Parathyroid adenoma (tissue), 2 donors: Measurements from ENCODE around the gene CHID1.

Experiments used
- H2AFZ ChIP-seq: fragments of 300-600 bp; sonication (generic); one replicate; pipeline ENCODE4 v1.7.0; 2017; ENCODE audit warnings: antibody characterized with exemption, mild to moderate bottlenecking
- H3K27ac ChIP-seq: fragments of 300-600 bp; sonication (generic); one replicate; pipeline ENCODE4 v1.7.0; 2017
- H3K27me3 ChIP-seq: fragments of 300-600 bp; sonication (generic); one replicate; pipeline ENCODE4 v1.7.0; 2017; ENCODE audit warnings: low read length; ENCODE audit not compliant: control insufficient read depth, insufficient read depth
- H3K36me3 ChIP-seq: fragments of 300-600 bp; sonication (generic); one replicate; pipeline ENCODE4 v1.7.0; 2017; ENCODE audit warnings: low read length; ENCODE audit not compliant: control insufficient read depth, insufficient read depth
- H3K4me1 ChIP-seq: fragments of 300-600 bp; sonication (generic); one replicate; pipeline ENCODE4 v1.7.0; 2017; ENCODE audit warnings: control low read depth
- H3K4me2 ChIP-seq: fragments of 300-600 bp; sonication (generic); one replicate; pipeline ENCODE4 v1.7.0; 2017; ENCODE audit warnings: low read length
- H3K4me3 ChIP-seq: fragments of 300-600 bp; sonication (generic); one replicate; pipeline ENCODE4 v1.7.0; 2017; ENCODE audit warnings: low read depth, low read length
- H3K79me2 ChIP-seq: fragments of 300-600 bp; sonication (generic); one replicate; pipeline ENCODE4 v1.7.0; 2017; ENCODE audit warnings: control low read depth
- H3K9ac ChIP-seq: fragments of 300-600 bp; sonication (generic); one replicate; pipeline ENCODE4 v1.7.0; 2017; ENCODE audit warnings: mild to moderate bottlenecking
- H3K9me3 ChIP-seq: fragments of 300-600 bp; sonication (generic); one replicate; pipeline ENCODE4 v1.7.0; 2017; ENCODE audit warnings: low read length; ENCODE audit not compliant: control insufficient read depth
- CTCF ChIP-seq: fragments of 300-600 bp; sonication (generic); IDR thresholded peaks from one replicate; pipeline ENCODE4 v1.7.0; 2017; ENCODE audit warnings: antibody characterized with exemption, mild to moderate bottlenecking
- donor health status: primary hyperparathyroidism.

CHID1 gene

GRCh38 chr11:827146-827896 lies 83.3 kb downstream of the CHID1 start:
- Histone ChIP-seq H3K4me3 (peak overlapping the region; percentile 49), H3K79me2 (no peaks in the 10 kb centered on the region), H3K9me3 (no peaks in the 10 kb centered on the region), H3K27ac (no peak overlapping the region), H3K4me1 (peaks cover under 1% of the 10 kb centered on the region), H2AFZ (peak overlapping the region; percentile 63), H3K27me3 (no peaks in the 10 kb centered on the region), H3K36me3 (no peaks in the 10 kb centered on the region), H3K9ac (no peak overlapping the region), H3K4me2 (peak overlapping the region; percentile 77)
- TF ChIP-seq CTCF = no peak

GRCh38 chr11:826836-827145 lies 83.8 kb downstream of the CHID1 start:
- Histone ChIP-seq H3K9me3 (no peaks in the 10 kb centered on the region), H3K79me2 (no peaks in the 10 kb centered on the region), H3K4me2 (peak overlapping the region; percentile 77), H3K4me3 (peak overlapping the region; percentile 49), H3K36me3 (no peaks in the 10 kb centered on the region), H3K9ac (no peak overlapping the region), H2AFZ (peak overlapping the region; percentile 63), H3K27me3 (no peaks in the 10 kb centered on the region), H3K27ac (no peak overlapping the region), H3K4me1 (no peaks in the 10 kb centered on the region)
- no peak for TF ChIP-seq CTCF

GRCh38 chr11:826227-826621 lies 84.4 kb downstream of the CHID1 start:
- H3K27ac ChIP-seq = no peak overlapping the region
- no peaks in the 10 kb centered on the region for H3K9me3 ChIP-seq
- no peaks in the 10 kb centered on the region for H3K36me3 ChIP-seq
- no peak for TF ChIP-seq CTCF
- H3K4me3 ChIP-seq = no peak overlapping the region
- H3K9ac ChIP-seq = no peak overlapping the region
- H3K27me3 ChIP-seq = no peaks in the 10 kb centered on the region
- H3K79me2 ChIP-seq = no peaks in the 10 kb centered on the region
- no peak overlapping the region for H3K4me2 ChIP-seq
- H2AFZ ChIP-seq = no peak overlapping the region
- no peaks in the 10 kb centered on the region for H3K4me1 ChIP-seq

- TF ChIP-seq CTCF = no peak
These were observed 85.0 kb downstream of the CHID1 start for GRCh38 chr11:825366-826226.

More at GRCh38 chr11:825366-826226, 85.0 kb downstream of the CHID1 start:
- Histone ChIP-seq H3K9me3 (no peaks in the 10 kb centered on the region), H3K36me3 (no peaks in the 10 kb centered on the region), H3K4me2 (no peak overlapping the region), H2AFZ (no peak overlapping the region), H3K4me1 (no peaks in the 10 kb centered on the region), H3K4me3 (no peak overlapping the region), H3K27me3 (no peaks in the 10 kb centered on the region), H3K27ac (no peak overlapping the region), H3K79me2 (peaks cover 2% of the 10 kb centered on the region), H3K9ac (no peak overlapping the region)
